Epidermal melanocyte (primary cell): ENCODE data around the gene BCKDHB.

Experiments used
- DNase-seq: peaks from one replicate; pipeline ENCODE4 v3.0.0; 2011; ENCODE audit warnings: low spot score; ENCODE audit not compliant: insufficient read length

BCKDHB gene

GRCh38 chr6:80148220-80148619, 41.7 kb downstream of the BCKDHB start:
- DNase-seq, result no peak

DNA sequence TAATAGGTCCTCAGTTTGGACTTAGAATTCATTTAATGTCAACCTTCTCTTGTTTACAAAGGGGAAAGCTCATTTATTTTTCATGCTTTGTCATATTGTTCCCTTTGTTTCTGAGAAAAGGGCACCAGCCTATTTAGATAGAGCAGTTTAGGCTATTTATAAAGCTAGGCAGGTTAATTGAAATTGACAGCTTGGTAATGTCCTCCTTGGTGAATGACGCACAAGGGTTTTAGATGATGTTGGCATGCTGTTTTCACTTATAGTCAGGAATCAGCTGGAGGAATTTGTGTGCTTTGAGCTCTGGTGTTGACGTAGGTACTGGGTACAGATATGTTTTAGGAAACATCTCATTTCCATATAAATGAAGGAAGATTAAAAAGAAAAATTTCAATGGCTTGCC, 45.2 kb downstream of the BCKDHB start:
- DNase-seq, result no peak

- no peak for DNase-seq
Measured at GRCh38 chr6:80154160-80154559, 47.7 kb downstream of the BCKDHB start.

- no peak for DNase-seq
Measured at GRCh38 chr6:80156221-80156620, 49.8 kb downstream of the BCKDHB start.

- no peak for DNase-seq
Measured at GRCh38 chr6:80158478-80158989, 52.1 kb downstream of the BCKDHB start.

DNA sequence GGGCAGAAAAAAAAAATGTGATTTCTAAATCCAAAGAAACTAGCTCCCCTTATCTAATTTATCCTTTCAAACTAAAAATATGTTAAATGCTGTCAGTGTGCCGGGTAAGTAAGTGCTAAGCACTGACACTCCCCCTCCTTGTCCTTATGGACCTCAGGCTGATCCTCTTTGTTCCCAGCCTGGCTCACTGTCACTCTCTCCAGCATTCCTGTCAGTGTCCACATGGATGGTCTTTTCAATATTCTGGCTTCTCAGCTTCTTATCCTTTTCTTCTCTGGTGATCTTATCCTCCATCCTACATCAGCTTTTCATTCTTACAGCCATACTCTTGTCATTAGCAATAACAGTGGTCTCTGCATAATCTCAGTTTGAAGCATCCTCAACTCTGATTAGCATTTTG, 55.0 kb downstream of the BCKDHB start:
- no peak for DNase-seq

- no peak for DNase-seq
Measured at GRCh38 chr6:80163754-80164187, 57.3 kb downstream of the BCKDHB start.

GRCh38 chr6:80165143-80165542, 58.7 kb downstream of the BCKDHB start:
- no peak for DNase-seq

- DNase-seq, result no peak
Measured at GRCh38 chr6:80165819-80166218, 59.3 kb downstream of the BCKDHB start.

- no peak for DNase-seq
Measured at GRCh38 chr6:80170433-80170832, 64.0 kb downstream of the BCKDHB start.

DNA sequence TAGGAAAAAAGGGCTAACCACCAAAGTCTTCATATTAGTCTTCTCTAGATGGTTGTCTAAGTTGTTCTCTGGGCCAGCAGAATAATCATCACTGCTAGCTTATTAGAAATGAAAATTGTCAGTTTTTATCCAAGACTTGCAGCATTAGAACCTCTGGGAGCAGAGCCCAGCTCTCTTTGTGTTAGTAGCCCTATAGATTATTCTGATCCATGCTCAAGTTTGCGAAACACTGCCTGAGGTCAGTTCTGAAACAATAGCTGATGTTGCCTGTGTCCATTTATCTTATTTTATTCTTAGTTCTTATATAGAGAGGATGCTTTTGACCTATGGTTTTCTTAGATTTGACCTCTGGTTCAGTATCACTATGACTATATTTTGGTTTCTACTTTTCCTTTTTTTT, 66.9 kb downstream of the BCKDHB start:
- DNase-seq, result no peak

- no peak for DNase-seq
Measured at GRCh38 chr6:80174900-80175572, 68.6 kb downstream of the BCKDHB start.

- DNase-seq, result no peak
Measured at GRCh38 chr6:80179695-80180094, 73.2 kb downstream of the BCKDHB start.

GRCh38 chr6:80181352-80182081, 75.0 kb downstream of the BCKDHB start:
- DNase-seq, result no peak

DNA sequence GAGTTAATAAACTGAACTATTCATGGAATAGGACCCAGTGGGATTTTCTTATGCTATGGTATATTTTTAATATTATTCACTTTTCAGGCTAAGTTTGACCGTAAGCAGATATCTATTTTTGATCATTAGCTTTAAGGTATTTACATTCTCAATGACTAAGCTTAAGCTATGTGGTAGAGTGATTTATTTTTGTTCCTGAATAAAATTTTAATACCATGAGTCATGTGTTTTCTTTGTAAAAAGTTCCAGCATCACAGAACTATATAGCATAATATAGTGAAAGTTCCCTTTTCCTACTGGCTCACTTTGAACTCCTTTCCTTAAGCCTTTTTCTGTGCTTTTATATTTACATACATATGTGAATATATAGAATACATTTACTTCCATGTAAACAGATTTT, 75.8 kb downstream of the BCKDHB start:
- no peak for DNase-seq

GRCh38 chr6:80183019-80183795, 76.7 kb downstream of the BCKDHB start:
- DNase-seq, result no peak

GRCh38 chr6:80185492-80185891, 79.0 kb downstream of the BCKDHB start:
- no peak for DNase-seq

- DNase-seq, result no peak
Measured at GRCh38 chr6:80186082-80186481, 79.6 kb downstream of the BCKDHB start.

DNA sequence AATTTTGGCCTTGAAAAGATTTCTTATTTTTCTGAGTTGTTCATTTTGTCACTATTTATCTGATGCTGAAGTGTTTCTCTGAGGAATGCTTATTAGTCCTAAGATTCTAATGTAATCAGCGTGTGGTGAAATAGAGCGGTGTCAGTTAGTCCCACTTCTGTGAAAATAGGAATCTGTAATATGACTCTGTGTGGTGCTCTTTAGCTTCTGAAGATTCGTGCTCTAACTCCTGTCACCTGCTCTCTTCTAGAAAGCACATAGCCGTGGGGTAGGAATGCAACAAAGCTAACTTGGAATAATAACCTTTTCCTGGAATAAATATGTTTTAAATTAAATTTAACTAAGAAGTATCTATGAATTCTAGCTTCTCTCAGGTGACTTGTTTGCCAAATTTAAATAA, 90.4 kb downstream of the BCKDHB start:
- DNase-seq, result no peak

GRCh38 chr6:80197474-80197873, 91.0 kb downstream of the BCKDHB start:
- no peak for DNase-seq

DNA sequence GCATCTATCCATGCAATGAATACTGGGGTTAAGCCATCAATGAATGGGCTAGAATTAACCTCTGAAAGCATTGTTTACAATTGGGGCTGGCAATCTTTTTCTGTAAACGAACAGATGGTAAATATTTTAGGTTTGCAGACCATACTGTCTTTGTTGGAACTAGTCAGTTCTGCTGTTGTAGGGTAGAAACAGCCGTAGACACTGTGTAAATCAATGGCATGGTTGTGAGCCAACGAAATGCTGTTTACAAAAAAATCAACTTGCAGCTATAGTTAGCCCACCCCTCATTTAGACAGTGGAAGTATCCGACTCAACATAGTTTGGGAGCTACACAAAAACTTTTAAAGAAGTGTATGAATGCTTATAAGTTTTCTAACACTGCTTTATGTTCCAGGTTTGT, 91.5 kb downstream of the BCKDHB start:
- DNase-seq, result no peak

- DNase-seq, result no peak
Measured at GRCh38 chr6:80203283-80203682, 96.8 kb downstream of the BCKDHB start.
